Esophagus squamous epithelium (tissue), 4 donors: ENCODE results near the gene DIPK1C.

Experiments
- CTCF ChIP-seq, 6 experiments: fragments of 450-650 bp in 4 of 6; fragments of 200-600 bp in 2 of 6; sonication (generic) in 2 of 6; IDR thresholded peaks; one replicate each; pipeline ENCODE4 v1.5.1; 2016 to 2019; ENCODE audit warnings: antibody characterized with exemption in 6 of 6, mild to moderate bottlenecking in 4 of 6, moderate library complexity in 4 of 6
- POLR2A ChIP-seq, 4 donors: fragments of 450-650 bp; IDR thresholded peaks; one replicate each; pipeline ENCODE4 v1.6.1; 2017; ENCODE audit warnings: antibody characterized with exemption in 4 of 4, mild to moderate bottlenecking in 4 of 4, moderate library complexity in 3 of 4

- TF ChIP-seq CTCF (IDR thresholded peaks at IDR 0.05) (no peak), POLR2A (IDR thresholded peaks at IDR 0.05) (no peak)
Observed at GRCh38 chr18:74402806-74403433, 54.2 kb downstream of the DIPK1C start.
